T-cell (primary cell): ENCODE results near the gene WNK2. TPM values are rescaled to one million over a fixed set of nuclear protein-coding genes. Genes with fewer than 3 reads are reported as not detected.

Experiments used
- ATAC-seq, 4 experiments: fragments of 200-7000 bp in 3 of 4; fragments of 150-1000 bp in 1 of 4; cut with Tn5 transposase; replicated peaks in 1 of 4; 1 replicate in 3 of 4; 2 replicates in 1 of 4; pipeline ENCODE4 v1.10.0; 2021; ENCODE audit warnings: moderate library complexity in 3 of 4, mild to moderate bottlenecking in 2 of 4, moderate number of reproducible peaks in 1 of 4
- CTCF ChIA-PET, 2 donors: fragments of 300-600 bp; sonication (Branson Sonifier 250); formaldehyde crosslinking; loops; one replicate each; lab custom pipeline; 2022; ENCODE audit warnings: antibody characterized with exemption in 2 of 2; lab: Charles Lee
- POLR2A ChIA-PET, 2 donors: fragments of 300-600 bp; sonication (Branson Sonifier 250); formaldehyde crosslinking; loops; one replicate each; lab custom pipeline; 2022; ENCODE audit warnings: antibody characterized with exemption in 2 of 2; lab: Charles Lee
- DNase-seq, 35 experiments: peaks; one replicate each; pipeline versions ENCODE4 v3.0.0 to v3.0.0-alpha.2; 2013 to 2023
- H3K27ac ChIP-seq: one replicate; pipeline ENCODE4 v1.5.1; 2013; ENCODE audit warnings: low read length
- H3K27me3 ChIP-seq, 2 experiments: replicated peaks in 1 of 2; 1 replicate in 1 of 2; 2 replicates in 1 of 2; pipeline versions ENCODE4 v1.6.1 to v1.7.0; 2013; ENCODE audit warnings: low read length in 1 of 2, mixed read lengths in 1 of 2; ENCODE audit not compliant: control insufficient read depth in 2 of 2, insufficient read depth in 2 of 2; ENCODE audit errors: extremely low read depth in 1 of 2
- H3K36me3 ChIP-seq, 2 donors: 1 replicate in 1 of 2; 2 replicates in 1 of 2; pipeline versions ENCODE4 v1.6.1 to v1.7.0; 2013; ENCODE audit warnings: low read length in 1 of 2; ENCODE audit not compliant: control insufficient read depth in 2 of 2, insufficient read depth in 1 of 2; ENCODE audit errors: extremely low read depth in 1 of 2
- H3K4me1 ChIP-seq, 2 experiments: 1 replicate in 1 of 2; 2 replicates in 1 of 2; pipeline versions ENCODE4 v1.6.1 to v1.7.0; 2013; ENCODE audit warnings: low read length in 2 of 2, mixed read lengths in 1 of 2; ENCODE audit not compliant: insufficient read depth in 2 of 2, control insufficient read depth in 1 of 2; ENCODE audit errors: extremely low read depth in 1 of 2
- H3K4me3 ChIP-seq, 2 donors: 1 replicate in 1 of 2; 2 replicates in 1 of 2; pipeline versions ENCODE4 v1.5.1 to v1.7.0; 2013; ENCODE audit warnings: mild to moderate bottlenecking in 2 of 2, low read length in 1 of 2, moderate library complexity in 1 of 2; ENCODE audit not compliant: control insufficient read depth in 1 of 2; ENCODE audit errors: extremely low read depth in 1 of 2
- H3K9me3 ChIP-seq: 2 replicates; pipeline ENCODE4 v1.7.0; 2013
- H3K27ac Mint-ChIP-seq, 2 donors: one replicate each; pipeline ENCODE4 v1.8.0; 2020 to 2021; ENCODE audit warnings: mild to moderate bottlenecking in 2 of 2, mixed read lengths in 2 of 2
- H3K27me3 Mint-ChIP-seq, 2 donors: one replicate each; pipeline ENCODE4 v1.8.0; 2021 to 2022; ENCODE audit warnings: mixed read lengths in 2 of 2
- H3K36me3 Mint-ChIP-seq: one replicate; pipeline ENCODE4 v1.8.0; 2021; ENCODE audit warnings: mixed read lengths
- H3K4me1 Mint-ChIP-seq, 3 donors: one replicate each; pipeline ENCODE4 v1.8.0; 2020 to 2022; ENCODE audit warnings: mixed read lengths in 3 of 3, mild to moderate bottlenecking in 1 of 3
- H3K4me3 Mint-ChIP-seq, 3 donors: one replicate each; pipeline ENCODE4 v1.8.0; 2020 to 2022; ENCODE audit warnings: mild to moderate bottlenecking in 3 of 3, mixed read lengths in 3 of 3, moderate library complexity in 3 of 3
- H3K9me3 Mint-ChIP-seq, 3 donors: one replicate each; pipeline ENCODE4 v1.8.0; 2020 to 2022; ENCODE audit warnings: mixed read lengths in 3 of 3
- WGBS: methylation state at CpG from one replicate; pipeline ENCODE4 v1.1.5; 2013; ENCODE audit warnings: missing lambda C conversion rate; ENCODE audit not compliant: insufficient coverage; 5-methylcytosine and 5-hydroxymethylcytosine counted together
- total RNA-seq, 35 experiments: library from RNA in 6 of 35; stranded (reverse) in 6 of 35; fragments of 120-200 nt in 1 of 35; gene quantifications; one replicate each; pipeline versions ENCODE4 v1.2.1 to v1.2.4 and lab custom pipeline; 2013 to 2026

The WNK2 gene
- total RNA-seq, 5 donors from 2014 or later (not counting 1 experiment from before 2014, with no cell fraction given): 0.12 to 0.95 (median 0.48) TPM

- Mint-ChIP-seq H3K27me3 (no peaks in the 10 kb centered on the region), H3K4me1 (peaks cover 6 to 14% (median 6%) of the 10 kb centered on the region in 3 donors), H3K27ac (no peak overlapping the region), H3K9me3 (peaks cover 0 to 6% (median 0%) of the 10 kb centered on the region in 3 donors), H3K4me3 (no peak overlapping the region), H3K36me3 (no peaks in the 10 kb centered on the region)
- CTCF ChIA-PET: no interaction called here
- 75% methylated on average over 10 of the region's 25 CpGs for WGBS
- no peak overlapping the region for H3K4me3 ChIP-seq
- DNase-seq (no peak), ATAC-seq (no peak)
- H3K27ac ChIP-seq: no peak overlapping the region
- H3K36me3 ChIP-seq: no peaks in the 10 kb centered on the region
- peaks cover 0 to 8% of the 10 kb centered on the region in 2 experiments for H3K27me3 ChIP-seq
- H3K9me3 ChIP-seq: no peaks in the 10 kb centered on the region
- H3K4me1 ChIP-seq: peaks cover 0 to 11% of the 10 kb centered on the region in 2 experiments
- POLR2A ChIA-PET: no interaction called here
Observed at GRCh38 chr9:93207860-93208734, 24.2 kb downstream of the WNK2 start.

- H3K27me3 ChIP-seq: peaks cover 0 to 4% of the 10 kb centered on the region in 2 experiments
- no peaks in the 10 kb centered on the region for H3K36me3 ChIP-seq
- no peak overlapping the region for H3K4me3 ChIP-seq
- no peak for ATAC-seq
- H3K9me3 ChIP-seq: no peaks in the 10 kb centered on the region
- no peaks in the 10 kb centered on the region for H3K36me3 Mint-ChIP-seq
- CTCF ChIA-PET: no interaction called here
- H3K27ac ChIP-seq: no peak overlapping the region
- POLR2A ChIA-PET: no interaction called here
- no peak overlapping the region for H3K4me3 Mint-ChIP-seq
- no peak overlapping the region for H3K27ac Mint-ChIP-seq
- DNase-seq: no peak
- no peaks in the 10 kb centered on the region for H3K27me3 Mint-ChIP-seq
- peaks cover 0 to 11% of the 10 kb centered on the region in 2 experiments for H3K4me1 ChIP-seq
- 97% methylated on average over 8 of the region's 9 CpGs for WGBS
- peaks cover 0 to 6% (median 0%) of the 10 kb centered on the region in 3 donors for H3K9me3 Mint-ChIP-seq
- peaks cover 6 to 7% (median 6%) of the 10 kb centered on the region in 3 donors for H3K4me1 Mint-ChIP-seq
Observed at GRCh38 chr9:93209097-93209496, 25.2 kb downstream of the WNK2 start.

GRCh38 chr9:93209576-93210323, 25.8 kb downstream of the WNK2 start:
- H3K4me1 Mint-ChIP-seq: peaks cover 3 to 4% (median 3%) of the 10 kb centered on the region in 3 donors
- H3K27ac Mint-ChIP-seq: no peak overlapping the region
- no peaks in the 10 kb centered on the region for H3K36me3 Mint-ChIP-seq
- ChIA-PET CTCF (no interaction called here), POLR2A (no interaction called here)
- peaks cover 0 to 4% of the 10 kb centered on the region in 2 experiments for H3K27me3 ChIP-seq
- 82% methylated on average over 11 of the region's 12 CpGs for WGBS
- no peak overlapping the region for H3K4me3 ChIP-seq
- H3K4me3 Mint-ChIP-seq: no peak overlapping the region
- no peaks in the 10 kb centered on the region for H3K27me3 Mint-ChIP-seq
- peaks cover 0 to 7% of the 10 kb centered on the region in 2 experiments for H3K4me1 ChIP-seq
- no peaks in the 10 kb centered on the region for H3K9me3 ChIP-seq
- ATAC-seq (no peak), DNase-seq (no peak)
- peaks cover 0 to 6% (median 0%) of the 10 kb centered on the region in 3 donors for H3K9me3 Mint-ChIP-seq
- no peak overlapping the region for H3K27ac ChIP-seq
- no peaks in the 10 kb centered on the region for H3K36me3 ChIP-seq

- Histone ChIP-seq H3K9me3 (no peaks in the 10 kb centered on the region), H3K27me3 (peaks cover 0 to 4% of the 10 kb centered on the region in 2 experiments), H3K4me3 (no peak overlapping the region), H3K36me3 (no peaks in the 10 kb centered on the region), H3K27ac (no peak overlapping the region), H3K4me1 (peaks cover 0 to under 1% of the 10 kb centered on the region in 2 experiments)
- H3K9me3 Mint-ChIP-seq: peaks cover 2 to 6% (median 2%) of the 10 kb centered on the region in 3 donors
- ChIA-PET CTCF (no interaction called here), POLR2A (no interaction called here)
- H3K4me3 Mint-ChIP-seq: no peak overlapping the region
- DNase-seq (no peak), ATAC-seq (no peak)
- peaks cover 1% of the 10 kb centered on the region for H3K36me3 Mint-ChIP-seq
- no peaks in the 10 kb centered on the region for H3K27me3 Mint-ChIP-seq
- WGBS: 90% methylated on average over 14 of the region's 15 CpGs
- no peak overlapping the region for H3K27ac Mint-ChIP-seq
- no peaks in the 10 kb centered on the region for H3K4me1 Mint-ChIP-seq
Observed at GRCh38 chr9:93210324-93210973, 26.5 kb downstream of the WNK2 start.

- DNase-seq: no peak
- Mint-ChIP-seq H3K27ac (no peak overlapping the region), H3K9me3 (peaks cover 5 to 6% (median 6%) of the 10 kb centered on the region in 3 donors), H3K4me1 (no peaks in the 10 kb centered on the region), H3K4me3 (no peak overlapping the region), H3K36me3 (peaks cover 6% of the 10 kb centered on the region), H3K27me3 (peaks cover 0 to 2% of the 10 kb centered on the region in 2 donors)
- POLR2A ChIA-PET: no interaction called here
- no peaks in the 10 kb centered on the region for H3K36me3 ChIP-seq
- no peaks in the 10 kb centered on the region for H3K9me3 ChIP-seq
- H3K4me1 ChIP-seq: no peaks in the 10 kb centered on the region
- H3K4me3 ChIP-seq: no peak overlapping the region
- CTCF ChIA-PET: no interaction called here
- no peak for ATAC-seq
- H3K27me3 ChIP-seq: peaks cover 0 to 3% of the 10 kb centered on the region in 2 experiments
- no peak overlapping the region for H3K27ac ChIP-seq
Observed at GRCh38 chr9:93210974-93211653, 27.2 kb downstream of the WNK2 start.

GRCh38 chr9:93211654-93212001, 27.7 kb downstream of the WNK2 start:
- peaks cover 0 to 4% of the 10 kb centered on the region in 2 experiments for H3K27me3 ChIP-seq
- DNase-seq (no peak), ATAC-seq (no peak)
- H3K9me3 ChIP-seq: no peaks in the 10 kb centered on the region
- Mint-ChIP-seq H3K9me3 (peaks cover 5 to 6% (median 6%) of the 10 kb centered on the region in 3 donors), H3K27ac (no peak overlapping the region), H3K36me3 (peaks cover 6% of the 10 kb centered on the region), H3K4me3 (no peak overlapping the region), H3K27me3 (peaks cover 0 to 2% of the 10 kb centered on the region in 2 donors), H3K4me1 (no peaks in the 10 kb centered on the region)
- H3K27ac ChIP-seq: no peak overlapping the region
- no peaks in the 10 kb centered on the region for H3K36me3 ChIP-seq
- 84% methylated on average over 3 of the region's 3 CpGs for WGBS
- H3K4me3 ChIP-seq: no peak overlapping the region
- H3K4me1 ChIP-seq: no peaks in the 10 kb centered on the region
- ChIA-PET CTCF (no interaction called here), POLR2A (no interaction called here)
